VCaP (cell line): ENCODE measurements around the gene NIP7.
"Not testable (repeated sequence)": the region's sequence is repeated elsewhere in the genome, so short reads cannot be mapped to it uniquely, and the experiment has no call there.

Experiments used
- H3K27ac ChIP-seq: fragments of 450-650 bp; 2 replicates; pipeline ENCODE4 v1.5.1; 2017
- TF ChIP-seq, protein P1 (sequence below): fragments of 450-650 bp; conservative IDR thresholded peaks from 2 replicates; pipeline ENCODE4 v1.5.1; 2017; ENCODE audit warnings: mild to moderate bottlenecking, moderate library complexity

NIP7 gene

DNA sequence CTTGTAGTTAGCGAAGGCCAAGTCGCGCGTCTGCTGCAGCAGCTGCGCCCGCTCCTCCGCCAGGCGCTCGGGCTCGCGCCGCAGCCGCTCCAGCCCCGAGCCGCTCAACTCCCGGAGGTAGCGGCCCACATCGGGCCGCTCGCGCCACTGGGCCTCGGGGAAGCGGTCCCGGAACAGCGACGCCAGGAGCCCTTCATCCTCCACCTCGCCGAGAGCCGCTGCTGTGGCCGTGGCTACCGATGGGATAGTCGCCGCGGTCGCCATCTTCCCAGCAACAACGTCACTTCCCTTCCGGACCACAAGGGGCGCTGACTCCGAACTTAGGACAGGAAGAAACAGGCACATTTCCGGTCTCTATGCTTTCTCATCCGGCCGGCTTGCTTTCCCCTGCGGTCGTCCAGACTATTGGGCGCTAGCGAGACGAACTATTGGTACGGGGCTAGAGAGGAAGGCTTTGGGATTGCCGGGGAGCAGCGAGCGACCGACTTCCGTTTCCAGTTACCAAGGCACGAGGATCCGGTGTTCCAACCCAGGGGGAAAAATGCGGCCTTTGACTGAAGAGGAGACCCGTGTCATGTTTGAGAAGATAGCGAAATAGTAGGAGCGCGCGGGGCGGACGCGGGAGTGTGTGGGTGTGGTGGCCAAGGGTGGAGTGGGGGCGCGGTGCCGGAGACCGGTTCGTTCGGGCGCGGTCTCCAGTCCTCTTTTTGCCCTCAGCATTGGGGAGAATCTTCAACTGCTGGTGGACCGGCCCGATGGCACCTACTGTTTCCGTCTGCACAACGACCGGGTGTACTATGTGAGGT is at the start of gene NIP7, which contains the start of gene COG8:
Gene NIP7, plus strand, starts transcription at position 484 of the 806 bp plus-strand sequence. Its CDS starts 58 bp downstream, at position 542.
Gene COG8, minus strand, starts transcription at position 276 of the 806 bp plus-strand sequence. Its CDS starts 12 bp downstream, at position 264.
- peak within 1 kb of the TSS; percentile 90 for H3K27ac ChIP-seq
- TF ChIP-seq, protein P1, sequence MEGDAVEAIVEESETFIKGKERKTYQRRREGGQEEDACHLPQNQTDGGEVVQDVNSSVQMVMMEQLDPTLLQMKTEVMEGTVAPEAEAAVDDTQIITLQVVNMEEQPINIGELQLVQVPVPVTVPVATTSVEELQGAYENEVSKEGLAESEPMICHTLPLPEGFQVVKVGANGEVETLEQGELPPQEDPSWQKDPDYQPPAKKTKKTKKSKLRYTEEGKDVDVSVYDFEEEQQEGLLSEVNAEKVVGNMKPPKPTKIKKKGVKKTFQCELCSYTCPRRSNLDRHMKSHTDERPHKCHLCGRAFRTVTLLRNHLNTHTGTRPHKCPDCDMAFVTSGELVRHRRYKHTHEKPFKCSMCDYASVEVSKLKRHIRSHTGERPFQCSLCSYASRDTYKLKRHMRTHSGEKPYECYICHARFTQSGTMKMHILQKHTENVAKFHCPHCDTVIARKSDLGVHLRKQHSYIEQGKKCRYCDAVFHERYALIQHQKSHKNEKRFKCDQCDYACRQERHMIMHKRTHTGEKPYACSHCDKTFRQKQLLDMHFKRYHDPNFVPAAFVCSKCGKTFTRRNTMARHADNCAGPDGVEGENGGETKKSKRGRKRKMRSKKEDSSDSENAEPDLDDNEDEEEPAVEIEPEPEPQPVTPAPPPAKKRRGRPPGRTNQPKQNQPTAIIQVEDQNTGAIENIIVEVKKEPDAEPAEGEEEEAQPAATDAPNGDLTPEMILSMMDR = peak; percentile 77

GRCh38 chr16:69291657-69292056 is 47.9 kb upstream of the NIP7 start:
- H3K27ac ChIP-seq = not testable (repeated sequence)

GRCh38 chr16:69293401-69293800 is 46.2 kb upstream of the NIP7 start:
- TF ChIP-seq, protein P1 = no peak
- H3K27ac ChIP-seq = no peak overlapping the region

GRCh38 chr16:69294051-69294450 is 45.5 kb upstream of the NIP7 start:
- TF ChIP-seq, protein P1 = no peak
- H3K27ac ChIP-seq = no peak overlapping the region

DNA sequence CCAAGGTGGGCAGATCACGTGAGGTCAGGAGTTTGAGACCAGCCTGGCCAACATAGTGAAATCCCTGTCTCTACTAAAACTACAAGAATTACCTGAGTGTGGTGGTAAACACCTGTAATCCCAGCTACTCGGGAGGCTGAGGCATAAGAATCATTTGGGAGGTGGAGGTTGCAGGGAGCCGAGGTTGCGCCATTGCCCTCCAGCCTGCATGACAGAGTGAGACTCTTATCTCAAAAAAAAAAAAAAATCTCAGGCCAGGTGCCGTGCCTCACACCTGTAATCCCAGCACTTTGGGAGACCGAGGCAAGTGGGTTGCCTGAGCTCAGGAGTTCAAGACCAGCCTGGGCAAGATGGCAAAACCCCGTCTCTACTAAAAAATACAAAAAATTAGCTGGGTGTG is 42.8 kb upstream of the NIP7 start:
- H3K27ac ChIP-seq = not testable (repeated sequence)

DNA sequence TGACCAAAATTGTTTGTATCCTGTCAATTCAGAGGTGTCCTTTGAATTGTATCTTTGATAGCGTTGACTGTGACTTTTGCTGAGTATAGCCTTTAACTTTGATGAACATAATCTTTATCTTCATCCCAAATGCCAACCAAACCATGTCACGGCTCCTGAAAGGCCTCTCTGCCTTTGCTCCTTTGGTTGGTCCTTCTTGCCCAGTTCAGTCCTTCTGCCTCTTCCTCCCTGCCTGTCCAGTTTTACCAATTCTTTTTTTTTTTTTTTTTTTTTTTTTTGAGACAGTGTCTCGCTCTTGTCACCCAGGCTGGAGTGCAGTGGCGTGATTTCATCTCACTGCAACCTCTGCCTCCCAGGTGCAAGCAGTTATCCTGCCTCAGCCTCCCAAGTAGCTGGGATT is 41.3 kb upstream of the NIP7 start:
- TF ChIP-seq, protein P1 = no peak
- no peak overlapping the region for H3K27ac ChIP-seq

GRCh38 chr16:69301187-69301586 is 38.4 kb upstream of the NIP7 start:
- TF ChIP-seq, protein P1 = no peak
- no peak overlapping the region for H3K27ac ChIP-seq

GRCh38 chr16:69301861-69302260 is 37.7 kb upstream of the NIP7 start:
- TF ChIP-seq, protein P1 = no peak
- no peak overlapping the region for H3K27ac ChIP-seq
